Glutamatergic neuron (in vitro differentiated cells): Measurements from ENCODE around the gene SAMD4A. TPM values are rescaled to one million over a fixed set of nuclear protein-coding genes. Genes with fewer than 3 reads are reported as not detected.

Source experiments
- DNase-seq: peaks from one replicate; pipeline ENCODE4 v3.0.0; 2022
- H3K27ac Mint-ChIP-seq: one replicate; pipeline ENCODE4 v1.8.0; 2020; ENCODE audit warnings: mild to moderate bottlenecking, mixed read lengths, inconsistent platforms; ENCODE audit not compliant: unreplicated experiment
- H3K27me3 Mint-ChIP-seq: one replicate; pipeline ENCODE4 v1.8.0; 2020; ENCODE audit warnings: mild to moderate bottlenecking, moderate library complexity, mixed read lengths, inconsistent platforms; ENCODE audit not compliant: unreplicated experiment
- H3K36me3 Mint-ChIP-seq: one replicate; pipeline ENCODE4 v1.8.0; 2020; ENCODE audit warnings: mild to moderate bottlenecking, mixed read lengths, inconsistent platforms; ENCODE audit not compliant: unreplicated experiment
- H3K4me1 Mint-ChIP-seq: one replicate; pipeline ENCODE4 v1.8.0; 2020; ENCODE audit warnings: mild to moderate bottlenecking, low read depth, mixed read lengths, inconsistent platforms; ENCODE audit not compliant: unreplicated experiment
- H3K4me3 Mint-ChIP-seq: one replicate; pipeline ENCODE4 v1.8.0; 2020; ENCODE audit warnings: mild to moderate bottlenecking, mixed read lengths, inconsistent platforms; ENCODE audit not compliant: unreplicated experiment
- H3K9me3 Mint-ChIP-seq: one replicate; pipeline ENCODE4 v1.8.0; 2020; ENCODE audit warnings: mild to moderate bottlenecking, moderate library complexity, mixed read lengths, inconsistent platforms; ENCODE audit not compliant: unreplicated experiment
- CTCF ChIP-seq: fragments of 200-600 bp; sonication (generic); IDR thresholded peaks from one replicate; pipeline ENCODE4 v1.5.0; 2021; ENCODE audit not compliant: partially characterized antibody, unreplicated experiment
- total RNA-seq: library from RNA; stranded (reverse); fragmentation: NEBNext Ultra II Directional; extraction: Animal tissue kit (Norgen Biotek cat#: 25700); gene quantifications from one replicate; pipeline ENCODE4 v1.2.1, GENCODE V29; 2021; ENCODE audit not compliant: unreplicated experiment

Gene SAMD4A
- total RNA-seq, 1 donor from 2014 or later, result 0.56 TPM

GRCh38 chr14:54633076-54633475 is 66.1 kb downstream of the SAMD4A start:
- DNase-seq, result no peak
- TF ChIP-seq CTCF, result no peak
- no peak overlapping the region for H3K4me3 Mint-ChIP-seq
- peaks cover 2% of the 10 kb centered on the region for H3K27me3 Mint-ChIP-seq
- H3K9me3 Mint-ChIP-seq, result peaks cover 7% of the 10 kb centered on the region
- H3K4me1 Mint-ChIP-seq, result peaks cover 3% of the 10 kb centered on the region
- H3K27ac Mint-ChIP-seq, result no peak overlapping the region
- no peaks in the 10 kb centered on the region for H3K36me3 Mint-ChIP-seq

GRCh38 chr14:54637270-54638134 is 70.6 kb downstream of the SAMD4A start:
- Mint-ChIP-seq H3K4me3 (no peak overlapping the region), H3K4me1 (peaks cover 13% of the 10 kb centered on the region), H3K9me3 (peaks cover 6% of the 10 kb centered on the region), H3K36me3 (no peaks in the 10 kb centered on the region), H3K27me3 (peaks cover 2% of the 10 kb centered on the region), H3K27ac (no peak overlapping the region)
- no peak for TF ChIP-seq CTCF
- no peak for DNase-seq

- H3K27ac Mint-ChIP-seq, result no peak overlapping the region
- DNase-seq, result no peak
- H3K4me1 Mint-ChIP-seq, result peaks cover 13% of the 10 kb centered on the region
- no peak for TF ChIP-seq CTCF
- peaks cover 6% of the 10 kb centered on the region for H3K9me3 Mint-ChIP-seq
- no peaks in the 10 kb centered on the region for H3K36me3 Mint-ChIP-seq
- H3K27me3 Mint-ChIP-seq, result peaks cover under 1% of the 10 kb centered on the region
- no peak overlapping the region for H3K4me3 Mint-ChIP-seq
These were observed 71.2 kb downstream of the SAMD4A start for GRCh38 chr14:54638135-54638446.

- Mint-ChIP-seq H3K36me3 (no peaks in the 10 kb centered on the region), H3K9me3 (peaks cover 4% of the 10 kb centered on the region), H3K27ac (no peak overlapping the region), H3K4me3 (no peak overlapping the region), H3K4me1 (peaks cover 13% of the 10 kb centered on the region), H3K27me3 (no peaks in the 10 kb centered on the region)
- TF ChIP-seq CTCF, result no peak
- DNase-seq, result no peak
These were observed 72.7 kb downstream of the SAMD4A start for GRCh38 chr14:54639611-54640010.

GRCh38 chr14:54640506-54640905 is 73.6 kb downstream of the SAMD4A start:
- peaks cover 13% of the 10 kb centered on the region for H3K4me1 Mint-ChIP-seq
- H3K4me3 Mint-ChIP-seq, result no peak overlapping the region
- H3K27me3 Mint-ChIP-seq, result no peaks in the 10 kb centered on the region
- H3K27ac Mint-ChIP-seq, result no peak overlapping the region
- DNase-seq, result no peak
- peaks cover 4% of the 10 kb centered on the region for H3K9me3 Mint-ChIP-seq
- no peak for TF ChIP-seq CTCF
- H3K36me3 Mint-ChIP-seq, result no peaks in the 10 kb centered on the region
